IPS-18c (cell line): ENCODE measurements around the gene COL6A2.

ENCODE experiments used
- H3K4me3 ChIP-seq: 2 replicates; pipeline ENCODE4 v1.7.0; 2013; ENCODE audit warnings: low read depth, mild to moderate bottlenecking, low read length, moderate library complexity; ENCODE audit not compliant: insufficient read depth
- H3K9me3 ChIP-seq: one replicate; pipeline ENCODE4 v1.6.1; 2013; ENCODE audit warnings: mild to moderate bottlenecking, low read length, moderate library complexity; ENCODE audit not compliant: control insufficient read depth, insufficient read depth

The COL6A2 gene

DNA sequence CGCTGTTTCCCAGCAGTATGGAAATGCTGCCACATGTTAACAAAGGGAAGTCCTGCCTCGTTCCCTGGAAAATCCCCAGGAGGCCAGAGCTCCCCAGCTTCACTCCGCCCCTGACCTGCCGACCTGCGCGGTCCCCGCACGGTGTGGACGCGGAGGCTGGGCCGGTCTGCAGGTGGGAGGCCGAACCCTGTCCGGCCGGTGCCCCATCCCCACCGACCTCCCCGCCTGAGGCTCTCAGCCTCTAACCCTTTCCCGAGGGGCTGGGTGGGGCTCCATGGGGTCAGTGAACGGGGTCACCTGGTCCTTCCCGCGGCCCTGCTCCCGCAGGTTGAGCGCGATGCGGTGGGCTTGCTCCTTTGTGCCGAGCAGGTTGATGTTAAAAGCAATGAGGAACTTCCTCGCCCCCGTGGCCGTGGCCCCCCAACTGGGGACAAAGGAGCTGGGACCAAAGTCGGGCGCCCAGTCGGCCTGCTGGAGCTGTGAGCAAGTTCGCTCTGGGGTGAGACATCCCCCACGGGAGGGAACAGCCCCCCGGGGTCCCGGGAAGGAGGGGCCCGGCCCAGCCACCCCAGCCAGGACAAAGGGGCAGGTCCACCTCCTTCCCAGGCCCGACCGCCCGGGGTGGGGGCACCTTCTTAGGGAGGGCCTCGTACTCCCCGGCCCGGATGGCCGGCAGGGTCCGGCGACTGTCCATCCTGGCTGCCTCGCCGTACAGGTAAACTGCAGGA, 53.5 kb downstream of the COL6A2 start:
- Histone ChIP-seq H3K9me3 (no peaks in the 10 kb centered on the region), H3K4me3 (no peak overlapping the region)

GRCh38 chr21:46151989-46152926, 54.3 kb downstream of the COL6A2 start:
- Histone ChIP-seq H3K4me3 (no peak overlapping the region; the same call in 1 of the 2 replicates), H3K9me3 (no peaks in the 10 kb centered on the region)

- no peak overlapping the region for H3K4me3 ChIP-seq
- H3K9me3 ChIP-seq: no peaks in the 10 kb centered on the region
Observed at GRCh38 chr21:46152927-46153246, 55.0 kb downstream of the COL6A2 start.

DNA sequence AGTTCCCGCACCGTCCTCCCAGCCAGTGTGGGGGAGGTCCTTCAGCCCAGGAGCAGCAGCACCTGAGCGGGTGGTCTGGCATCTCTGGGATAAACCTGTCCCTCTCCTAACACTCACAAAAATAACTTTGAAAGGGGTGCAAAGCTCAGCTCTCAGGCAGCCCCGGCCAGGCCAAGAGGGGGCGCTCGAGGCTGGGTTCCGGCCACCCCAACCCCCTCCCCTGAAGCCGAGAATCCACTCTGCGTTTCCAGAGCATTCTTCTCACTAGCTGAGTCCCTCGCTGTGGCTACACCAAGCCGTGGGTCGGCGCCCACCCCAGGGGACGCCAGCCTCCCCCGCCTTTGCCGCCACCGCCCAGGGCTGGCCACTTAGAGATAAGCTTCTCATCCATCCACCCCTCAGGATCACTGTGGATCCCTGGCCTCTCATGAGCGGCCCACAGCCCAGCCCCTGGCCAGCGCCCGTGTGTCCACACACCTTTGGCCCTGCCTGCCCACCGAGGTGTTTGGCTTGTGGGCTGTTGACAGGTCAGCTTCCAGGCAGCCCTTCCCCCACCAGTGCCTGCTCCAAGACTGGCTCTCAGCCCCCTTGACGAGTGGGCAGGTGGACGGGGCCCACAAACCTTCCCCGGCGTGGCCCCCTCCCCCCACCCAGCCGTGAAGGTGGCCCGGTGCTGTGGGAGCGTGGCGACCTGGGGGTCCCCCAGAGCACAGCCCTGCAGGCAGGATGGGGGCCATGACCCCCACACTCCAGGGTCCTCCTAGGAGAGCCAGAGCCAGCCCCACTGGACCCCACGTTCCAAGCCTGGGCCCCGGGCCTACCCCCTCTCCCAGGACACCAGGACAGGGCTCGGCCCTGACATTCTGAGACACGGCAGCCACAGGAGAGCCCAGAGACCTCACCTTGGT, 55.6 kb downstream of the COL6A2 start:
- Histone ChIP-seq H3K9me3 (no peaks in the 10 kb centered on the region), H3K4me3 (no peak overlapping the region)

DNA sequence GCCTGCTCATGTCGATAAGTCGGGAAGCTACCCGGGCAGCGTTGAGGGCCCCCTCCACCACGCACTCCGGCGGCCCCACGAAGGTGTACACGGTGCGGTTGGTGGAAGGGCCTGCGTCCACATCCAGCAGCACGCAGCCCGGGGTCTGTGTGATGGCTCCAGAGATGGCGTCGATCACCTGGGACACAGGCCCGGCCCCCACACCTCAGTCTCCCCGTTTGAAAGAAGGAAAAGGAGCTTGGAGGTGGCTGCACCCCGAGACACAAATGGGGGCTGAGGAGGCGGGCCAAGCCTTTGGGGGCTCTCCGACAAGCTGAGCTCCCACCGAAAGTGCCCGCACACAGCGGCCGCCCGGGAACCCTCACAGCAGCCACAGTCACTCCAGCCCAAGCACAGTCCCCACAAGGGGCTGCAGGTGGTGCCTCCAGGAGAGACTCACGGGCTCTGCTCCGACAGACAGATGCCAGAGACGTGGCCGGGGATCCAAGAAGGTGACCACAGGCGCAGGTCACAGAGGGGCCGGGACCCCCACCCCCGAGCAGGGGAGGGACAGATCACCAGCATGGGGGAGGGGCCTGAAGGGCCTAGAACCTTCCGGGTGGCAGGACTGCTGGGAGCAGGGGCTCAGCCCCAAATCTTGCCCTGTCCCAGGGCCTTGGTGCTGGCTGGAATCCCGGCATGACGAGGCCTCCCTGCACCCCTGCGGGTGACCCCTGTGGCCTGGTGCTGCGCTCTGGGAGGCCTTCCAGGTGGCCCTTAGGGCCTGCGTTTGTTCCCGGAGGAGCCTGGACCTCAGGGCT, 56.4 kb downstream of the COL6A2 start:
- Histone ChIP-seq H3K4me3 (no peak overlapping the region), H3K9me3 (no peaks in the 10 kb centered on the region)

- Histone ChIP-seq H3K9me3 (no peaks in the 10 kb centered on the region), H3K4me3 (no peak overlapping the region)
Observed at GRCh38 chr21:46154955-46155513, 57.1 kb downstream of the COL6A2 start.

DNA sequence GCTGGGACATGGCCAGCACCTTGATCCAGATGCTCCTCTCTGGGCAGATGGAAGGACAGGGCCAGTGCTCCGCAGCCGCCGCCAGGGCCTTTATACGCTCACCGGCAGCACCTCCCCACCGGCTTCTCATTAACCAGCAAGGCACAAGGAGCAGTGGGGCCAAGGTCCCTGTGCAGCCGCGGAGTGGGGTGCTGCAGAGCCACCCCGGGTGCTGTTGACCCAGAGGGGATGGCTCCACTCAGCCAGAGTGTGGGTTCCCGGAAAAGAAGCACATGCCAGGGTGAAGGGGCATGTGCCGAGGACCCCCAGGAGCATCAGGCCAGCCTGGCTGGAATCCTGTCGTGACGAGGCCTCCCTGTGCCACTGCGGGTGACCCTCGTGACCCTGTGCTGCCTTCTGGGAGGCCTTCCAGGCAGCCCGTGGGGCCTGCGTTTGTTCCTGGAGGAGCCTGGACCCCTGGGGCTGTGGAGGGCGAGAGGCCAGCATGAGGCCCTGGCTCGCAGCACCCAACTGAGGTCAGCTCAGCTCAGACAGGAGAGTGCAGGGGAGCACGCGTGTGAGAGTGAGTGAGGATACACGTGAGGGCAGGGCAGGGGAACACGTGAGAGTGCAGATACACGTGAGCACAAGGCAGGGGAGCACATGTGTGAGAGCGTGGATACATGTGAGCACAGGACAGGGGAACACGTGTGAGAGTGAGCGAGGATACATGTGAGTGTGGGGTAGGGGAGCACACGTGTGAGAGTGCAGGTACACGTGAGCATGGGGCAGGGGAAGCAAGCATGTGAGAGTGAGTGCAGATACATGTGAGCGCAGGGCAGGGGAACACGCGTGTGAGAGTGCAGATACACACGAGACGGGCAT, 57.8 kb downstream of the COL6A2 start, which contains the start of gene FTCD:
Gene FTCD, minus strand, starts transcription at position 66 of the 864 bp plus-strand sequence. Its CDS starts 56 bp downstream, at position 10.
- no peak within 1 kb of the TSS for H3K4me3 ChIP-seq
- no peaks in the 10 kb centered on the region for H3K9me3 ChIP-seq

GRCh38 chr21:46156378-46156645, 58.4 kb downstream of the COL6A2 start:
- no peak overlapping the region for H3K4me3 ChIP-seq
- peaks cover 3% of the 10 kb centered on the region for H3K9me3 ChIP-seq

- no peak overlapping the region for H3K4me3 ChIP-seq
Observed at GRCh38 chr21:46156678-46157077, 58.8 kb downstream of the COL6A2 start.

GRCh38 chr21:46157396-46157986, 59.6 kb downstream of the COL6A2 start:
- H3K4me3 ChIP-seq: no peak overlapping the region
- H3K9me3 ChIP-seq: peaks cover 7% of the 10 kb centered on the region

More at GRCh38 chr21:46156678-46157077, 58.8 kb downstream of the COL6A2 start:
- H3K9me3 ChIP-seq: peaks cover 7% of the 10 kb centered on the region

GRCh38 chr21:46157987-46158451, 60.1 kb downstream of the COL6A2 start:
- Histone ChIP-seq H3K9me3 (peaks cover 7% of the 10 kb centered on the region), H3K4me3 (no peak overlapping the region)

DNA sequence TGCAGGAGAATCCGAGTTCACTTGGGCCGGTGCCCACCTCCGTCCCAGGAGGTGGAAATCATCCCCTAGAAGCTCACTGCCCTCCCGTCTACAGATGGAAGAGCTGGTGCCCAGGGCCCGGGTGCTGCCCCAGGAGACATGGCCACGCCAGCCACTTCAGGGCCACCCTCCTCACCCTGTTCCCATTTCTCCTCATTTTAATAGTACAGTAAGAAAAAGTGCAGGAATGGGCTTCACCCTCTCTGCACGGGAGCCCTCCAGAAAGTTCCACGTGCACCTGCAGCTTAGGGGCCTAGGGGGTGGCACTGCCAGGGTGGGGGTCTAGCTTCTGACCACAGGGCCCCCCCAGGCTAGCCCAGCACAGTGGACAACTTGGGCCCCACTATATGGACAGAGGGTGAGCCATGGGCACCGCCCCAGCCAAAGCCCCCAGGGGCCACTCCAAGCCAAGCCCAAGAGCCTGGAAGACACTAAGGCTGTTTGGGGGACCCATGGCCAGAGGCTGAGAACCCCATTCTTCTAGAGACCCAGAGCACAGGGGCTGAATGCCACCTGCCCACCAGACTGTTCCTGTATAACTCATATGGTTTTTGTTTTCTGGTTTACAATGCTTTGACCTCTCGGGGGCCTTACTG, 60.9 kb downstream of the COL6A2 start:
- H3K9me3 ChIP-seq: peaks cover 7% of the 10 kb centered on the region
- H3K4me3 ChIP-seq: no peak overlapping the region

DNA sequence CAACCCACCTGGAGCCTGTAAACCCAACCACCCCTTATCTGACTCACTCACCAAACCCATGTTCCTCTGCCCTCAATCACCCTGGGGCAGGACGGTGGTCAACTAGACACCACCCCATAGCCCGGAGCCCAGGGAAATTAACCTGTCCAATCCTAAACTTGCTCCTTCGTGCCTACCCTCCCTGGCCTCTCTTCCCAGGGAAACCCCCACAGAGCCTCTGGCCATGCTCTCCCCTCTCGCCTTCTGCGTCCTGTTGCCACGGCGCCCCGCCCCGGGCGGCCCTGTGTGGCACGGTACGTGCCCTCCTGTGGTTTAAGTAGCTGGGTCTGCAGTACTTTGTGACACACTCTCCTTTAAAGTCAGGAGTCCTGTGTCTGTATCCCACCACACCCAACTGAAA, 61.5 kb downstream of the COL6A2 start:
- peaks cover 7% of the 10 kb centered on the region for H3K9me3 ChIP-seq

DNA sequence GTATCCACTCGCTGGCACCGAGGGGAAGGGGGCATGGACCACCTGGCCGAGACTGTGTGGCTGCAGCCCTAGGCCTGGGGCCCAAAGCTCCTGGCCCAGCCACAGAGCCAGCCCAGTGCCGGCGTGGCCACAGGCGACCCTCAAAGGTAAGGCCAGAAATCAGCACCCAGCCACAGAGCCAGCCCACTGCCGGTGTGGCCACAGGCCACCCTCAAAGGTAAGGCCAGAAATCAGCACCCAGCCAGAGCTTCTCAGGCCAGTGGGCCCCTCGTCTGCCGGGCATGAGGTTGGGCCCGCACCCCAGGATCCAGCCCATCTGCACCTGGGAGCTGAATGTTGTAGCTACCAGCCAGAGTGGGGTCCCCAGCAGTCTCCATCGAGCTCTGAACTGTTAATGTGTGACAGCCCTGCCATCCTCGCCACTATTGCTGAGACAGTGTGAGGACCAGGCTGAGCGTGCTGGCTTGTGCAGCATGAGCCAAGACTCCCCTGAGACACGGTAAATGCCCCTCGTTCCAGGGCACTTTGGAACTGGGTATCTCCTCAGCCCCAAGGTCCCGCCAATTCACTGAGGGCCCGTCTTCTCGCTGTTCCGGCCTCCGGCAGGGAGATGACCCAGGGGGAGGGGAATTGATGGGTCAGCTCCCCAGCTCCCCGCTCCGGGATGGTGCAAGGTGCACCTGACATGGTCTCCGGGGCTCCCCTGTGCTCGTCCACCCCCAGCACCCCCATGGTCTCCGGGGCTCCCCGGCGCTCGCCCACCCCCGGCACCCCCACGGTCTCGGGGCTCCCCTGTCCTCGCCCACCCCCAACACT, 62.1 kb downstream of the COL6A2 start:
- Histone ChIP-seq H3K4me3 (no peak overlapping the region), H3K9me3 (peaks cover 7% of the 10 kb centered on the region)

More for the DNA sequence above, 61.5 kb downstream of the COL6A2 start:
- H3K4me3 ChIP-seq: no peak overlapping the region
